OCI-LY7 (cell line): ENCODE data around the gene ABLIM1.

Experiments used
- CTCF ChIP-seq: fragments of 200-600 bp; sonication (generic); conservative IDR thresholded peaks from 2 replicates; pipeline ENCODE4 v1.5.1; 2014; ENCODE audit warnings: mild to moderate bottlenecking, antibody characterized with exemption, low read length, moderate library complexity, mixed read lengths
- EZH2phosphoT487 ChIP-seq: fragments of 200-600 bp; sonication (generic); IDR thresholded peaks from 2 replicates; pipeline ENCODE4 v1.6.1; 2018; ENCODE audit warnings: low read depth, borderline replicate concordance, mild to moderate bottlenecking, mixed run types, antibody characterized with exemption, low read length, moderate library complexity, mixed read lengths

- TF ChIP-seq CTCF (no peak), EZH2phosphoT487 (no peak)
Observed at GRCh38 chr10:114398587-114399331, 259.3 kb downstream of the ABLIM1 start.
